Lower leg skin (tissue), 3 donors: ENCODE measurements around the gene KIAA0930.

Experiments used
- POLR2A ChIP-seq, 2 donors: fragments of 450-650 bp; IDR thresholded peaks; one replicate each; pipeline ENCODE4 v1.6.1; 2016 to 2017; ENCODE audit warnings: antibody characterized with exemption in 2 of 2, mild to moderate bottlenecking in 1 of 2, moderate library complexity in 1 of 2
- TF ChIP-seq, protein P1 (sequence below), 3 donors: fragments of 450-650 bp; IDR thresholded peaks; one replicate each; pipeline ENCODE4 v1.5.1; 2016; ENCODE audit warnings: antibody characterized with exemption in 3 of 3, mild to moderate bottlenecking in 3 of 3, moderate library complexity in 2 of 3

DNA sequence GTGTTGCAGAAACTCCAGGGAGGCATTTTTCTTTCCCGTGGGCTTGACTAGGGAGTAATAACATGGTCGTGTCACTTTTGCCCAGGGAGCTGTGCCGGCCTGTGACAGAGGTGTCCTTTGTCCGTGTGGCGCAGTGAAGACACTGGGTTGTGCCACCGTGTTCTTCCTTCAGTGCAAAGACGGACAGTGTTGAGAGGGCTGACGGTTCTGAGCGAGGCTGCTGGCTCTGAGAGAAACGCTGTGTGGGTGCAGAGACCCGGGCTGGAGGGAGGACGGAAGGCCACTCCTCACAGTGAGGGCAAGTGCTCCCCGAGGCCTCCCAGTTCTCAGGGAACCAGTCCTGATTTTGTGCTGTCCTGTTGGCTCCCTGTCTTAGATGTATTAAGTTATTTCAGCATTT, 56.7 kb downstream of the KIAA0930 start:
- TF ChIP-seq, protein P1, sequence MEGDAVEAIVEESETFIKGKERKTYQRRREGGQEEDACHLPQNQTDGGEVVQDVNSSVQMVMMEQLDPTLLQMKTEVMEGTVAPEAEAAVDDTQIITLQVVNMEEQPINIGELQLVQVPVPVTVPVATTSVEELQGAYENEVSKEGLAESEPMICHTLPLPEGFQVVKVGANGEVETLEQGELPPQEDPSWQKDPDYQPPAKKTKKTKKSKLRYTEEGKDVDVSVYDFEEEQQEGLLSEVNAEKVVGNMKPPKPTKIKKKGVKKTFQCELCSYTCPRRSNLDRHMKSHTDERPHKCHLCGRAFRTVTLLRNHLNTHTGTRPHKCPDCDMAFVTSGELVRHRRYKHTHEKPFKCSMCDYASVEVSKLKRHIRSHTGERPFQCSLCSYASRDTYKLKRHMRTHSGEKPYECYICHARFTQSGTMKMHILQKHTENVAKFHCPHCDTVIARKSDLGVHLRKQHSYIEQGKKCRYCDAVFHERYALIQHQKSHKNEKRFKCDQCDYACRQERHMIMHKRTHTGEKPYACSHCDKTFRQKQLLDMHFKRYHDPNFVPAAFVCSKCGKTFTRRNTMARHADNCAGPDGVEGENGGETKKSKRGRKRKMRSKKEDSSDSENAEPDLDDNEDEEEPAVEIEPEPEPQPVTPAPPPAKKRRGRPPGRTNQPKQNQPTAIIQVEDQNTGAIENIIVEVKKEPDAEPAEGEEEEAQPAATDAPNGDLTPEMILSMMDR (IDR thresholded peaks at IDR 0.05) = no peak
- no peak for TF ChIP-seq POLR2A (IDR thresholded peaks at IDR 0.05)
